GM18505 (cell line): ENCODE results near the gene MAN1A1.

Source experiments
- ATAC-seq: cut with Tn5 transposase; IDR thresholded peaks from one replicate; pipeline ENCODE4 v1.9.1; 2021; ENCODE audit not compliant: unreplicated experiment
- POLR2A ChIP-seq: IDR thresholded peaks from 4 replicates; pipeline ENCODE4 v1.6.1; 2011; ENCODE audit warnings: borderline replicate concordance; ENCODE audit not compliant: insufficient read depth, insufficient read length; ENCODE audit errors: extremely low read depth

Gene MAN1A1

DNA sequence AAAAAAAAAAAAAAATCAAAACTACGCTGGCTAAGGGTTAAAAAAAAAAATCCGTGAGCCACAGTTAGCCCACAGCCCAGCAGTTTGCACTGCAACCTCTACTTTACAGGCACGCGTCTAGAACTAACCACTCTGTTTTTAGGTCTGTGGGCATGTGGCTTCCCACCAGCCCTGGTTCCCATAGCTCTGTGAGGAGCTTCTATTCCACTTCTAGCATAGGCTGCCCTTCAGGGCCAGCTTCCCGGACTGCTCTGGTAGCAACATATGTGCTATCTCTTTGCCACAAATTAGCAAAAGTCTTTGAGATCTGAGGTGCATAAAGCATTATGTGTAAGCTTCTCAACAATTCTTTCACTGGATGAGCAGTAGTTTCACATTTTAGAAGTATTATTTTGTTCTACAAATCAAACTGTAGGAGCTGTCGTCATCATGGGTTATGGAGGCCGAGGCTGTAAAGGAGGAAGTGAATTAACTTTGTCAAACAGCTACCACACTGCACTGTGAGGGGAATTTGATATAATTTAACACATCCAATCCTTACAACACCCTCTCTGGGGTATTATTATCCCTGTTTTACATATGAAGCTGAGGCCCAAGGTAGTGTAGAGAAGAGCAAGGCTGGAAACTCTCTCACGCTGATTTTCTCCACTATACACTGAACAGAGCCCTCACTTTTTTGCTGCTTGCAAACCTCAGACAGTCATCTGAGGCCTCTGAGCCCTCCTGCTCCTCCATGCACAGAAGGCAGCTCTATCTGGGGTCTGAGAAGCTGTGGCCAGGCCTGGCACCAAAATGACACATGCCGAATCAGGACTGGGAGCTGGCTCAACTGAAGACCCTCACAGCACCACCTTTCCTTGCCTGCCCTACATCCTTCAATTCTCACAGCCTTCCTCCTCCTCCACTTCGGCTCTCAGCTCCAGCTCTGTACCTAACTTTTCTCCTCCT, 35.4 kb downstream of the MAN1A1 start:
- peak; percentile 70 for ATAC-seq
- TF ChIP-seq POLR2A: peak; percentile 34

DNA sequence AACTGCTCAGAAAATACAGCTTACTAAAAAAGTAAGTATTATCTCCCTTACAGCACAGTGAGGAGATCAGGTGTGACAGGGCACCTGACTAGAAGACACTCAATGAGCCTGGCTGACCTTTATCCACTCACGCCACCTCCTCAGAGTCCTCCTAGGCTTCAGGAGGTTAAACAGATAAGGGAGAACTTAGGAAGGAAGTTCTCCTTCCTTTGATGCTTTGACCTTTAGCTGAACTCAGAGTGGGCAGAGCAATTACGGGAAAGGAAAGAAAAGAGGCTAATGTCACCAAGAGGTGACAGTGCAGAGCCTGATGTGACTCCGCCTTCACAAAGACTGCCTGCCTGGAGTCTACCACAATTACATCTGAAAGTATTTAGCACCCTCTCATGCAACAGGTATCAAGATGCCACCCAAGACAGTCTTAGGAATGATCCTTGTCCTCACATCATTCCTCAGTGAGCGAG, 36.7 kb downstream of the MAN1A1 start:
- peak; percentile 33 for ATAC-seq
- no peak for TF ChIP-seq POLR2A

DNA sequence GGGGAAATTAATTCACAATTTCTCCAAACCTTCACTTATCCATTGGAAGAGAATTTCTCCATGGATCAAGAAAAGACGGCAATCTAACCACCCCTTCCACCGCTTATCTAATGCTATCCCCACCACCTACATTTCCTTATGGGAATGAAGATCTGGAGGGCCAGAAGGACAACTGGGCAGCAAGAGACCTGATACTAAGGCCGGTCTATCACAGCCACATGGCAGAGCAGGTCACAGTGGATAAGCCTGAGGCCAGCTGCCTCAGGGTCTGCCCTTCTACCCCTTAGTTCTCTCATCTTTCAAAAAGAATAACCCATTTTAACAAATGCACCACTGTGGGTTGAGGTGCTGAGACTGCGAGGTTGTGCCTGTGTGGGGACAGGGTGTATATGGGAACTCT, 37.1 kb downstream of the MAN1A1 start:
- no peak for TF ChIP-seq POLR2A
- no peak for ATAC-seq

DNA sequence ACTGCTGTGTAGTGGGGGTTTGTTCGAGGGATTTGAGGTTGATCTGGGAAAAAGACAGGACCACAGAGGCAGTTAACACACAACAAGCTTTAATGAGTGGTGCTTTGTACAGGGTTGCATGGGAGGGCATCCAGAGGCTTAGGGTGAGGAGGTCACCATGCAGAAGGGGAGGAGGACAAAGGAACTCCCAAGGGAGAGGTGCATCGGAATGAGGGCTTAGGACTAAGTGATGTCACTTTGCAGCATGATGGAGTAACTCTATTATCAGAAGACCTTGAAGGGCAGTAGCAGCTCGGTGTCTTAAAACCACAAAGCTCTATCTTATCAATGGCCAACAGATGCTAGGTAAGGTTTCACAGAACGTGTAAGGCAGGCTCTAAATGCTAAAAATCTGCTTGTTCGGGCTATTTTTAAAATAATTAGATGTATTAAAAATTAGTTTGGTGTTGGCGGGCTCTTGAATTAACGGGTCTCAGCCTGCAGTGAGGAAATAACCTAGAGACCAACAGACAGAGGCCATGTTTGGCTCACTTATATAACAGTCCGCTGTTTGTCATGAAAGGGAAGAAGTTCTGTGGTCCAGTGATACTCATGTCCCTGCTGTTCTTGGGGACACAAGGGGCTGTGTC, 37.9 kb downstream of the MAN1A1 start:
- no peak for TF ChIP-seq POLR2A
- no peak for ATAC-seq

DNA sequence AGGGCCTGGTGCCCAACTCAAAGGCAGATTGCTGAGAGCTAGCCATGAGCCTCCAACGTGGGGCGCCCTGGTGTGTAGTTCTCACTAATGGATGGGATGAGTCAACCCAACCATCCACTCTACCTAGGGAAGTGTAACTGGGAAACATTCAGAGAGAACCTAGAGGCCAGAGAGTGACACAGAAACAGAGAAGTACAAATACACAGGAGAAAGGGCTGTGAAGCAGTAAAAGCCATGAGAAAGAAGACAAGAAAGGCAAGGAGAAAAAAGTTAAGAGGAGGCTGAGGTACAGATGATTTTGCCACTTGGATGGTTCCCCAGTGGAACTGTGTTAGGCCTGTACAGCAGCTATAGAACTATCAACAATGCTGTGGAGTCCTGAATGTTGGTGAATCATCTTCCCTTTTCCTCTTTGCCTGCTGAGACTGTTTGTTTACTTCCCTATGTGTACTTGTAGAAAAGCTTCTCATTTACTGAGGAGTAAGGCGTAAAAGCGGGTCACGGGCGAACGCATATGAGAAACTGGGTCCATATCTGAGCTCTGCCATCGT, 39.0 kb downstream of the MAN1A1 start:
- no peak for TF ChIP-seq POLR2A
- ATAC-seq: no peak

DNA sequence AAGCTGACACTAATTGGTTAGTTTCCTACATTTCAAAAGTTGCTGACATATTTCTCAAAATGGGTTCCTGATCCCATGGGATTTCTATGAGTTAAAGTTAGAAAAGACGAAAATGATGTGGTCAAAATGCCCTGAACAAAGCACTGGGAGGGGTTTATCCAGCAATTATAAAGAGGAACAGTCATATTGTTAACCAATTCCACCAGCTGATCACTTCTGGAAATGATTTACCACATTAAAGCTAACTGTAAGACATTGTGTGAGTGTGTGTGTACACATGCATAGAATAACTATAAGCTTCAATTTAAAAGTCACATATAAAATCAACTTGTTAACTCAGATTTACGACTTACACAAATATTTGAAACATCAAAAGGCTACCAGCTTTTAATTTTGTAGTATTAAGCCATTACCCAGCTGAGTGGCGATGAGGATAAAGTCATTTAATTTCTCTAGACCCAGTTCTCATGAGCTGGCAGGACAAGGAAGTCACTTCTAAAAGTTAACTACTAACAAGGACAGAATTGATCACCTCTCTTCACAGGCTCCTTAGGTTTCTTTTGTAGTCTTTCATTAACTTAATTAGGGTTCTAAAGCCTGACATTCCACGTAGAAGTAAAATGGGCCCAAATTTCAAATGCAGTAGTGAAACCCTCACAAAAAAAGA, 40.4 kb downstream of the MAN1A1 start:
- ATAC-seq: no peak

DNA sequence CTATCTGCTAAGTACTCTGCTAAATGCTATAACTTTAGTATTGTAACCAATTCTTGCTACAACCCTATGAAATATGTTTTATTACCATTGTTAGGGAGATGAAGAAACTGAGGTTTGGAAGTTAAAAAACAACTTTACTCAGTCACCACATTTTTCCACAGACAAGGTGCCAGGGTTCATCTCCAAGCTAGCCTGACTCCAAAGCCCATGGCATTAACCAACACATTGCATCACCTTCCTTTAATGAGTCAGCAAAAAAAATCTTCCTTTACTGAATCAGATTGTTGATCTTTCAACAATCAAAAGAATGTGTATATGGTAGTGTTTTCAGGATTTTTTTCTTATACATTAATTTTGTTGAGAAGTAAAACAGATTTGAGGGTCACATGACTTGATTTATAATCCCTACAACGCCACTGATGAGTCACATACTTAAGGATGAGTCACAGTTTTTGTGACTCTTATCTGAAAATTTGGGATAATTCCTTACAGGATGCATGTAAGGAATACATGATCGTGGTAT, 41.5 kb downstream of the MAN1A1 start:
- TF ChIP-seq POLR2A: no peak
- no peak for ATAC-seq

More for the DNA sequence above, 40.4 kb downstream of the MAN1A1 start:
- no peak for TF ChIP-seq POLR2A

DNA sequence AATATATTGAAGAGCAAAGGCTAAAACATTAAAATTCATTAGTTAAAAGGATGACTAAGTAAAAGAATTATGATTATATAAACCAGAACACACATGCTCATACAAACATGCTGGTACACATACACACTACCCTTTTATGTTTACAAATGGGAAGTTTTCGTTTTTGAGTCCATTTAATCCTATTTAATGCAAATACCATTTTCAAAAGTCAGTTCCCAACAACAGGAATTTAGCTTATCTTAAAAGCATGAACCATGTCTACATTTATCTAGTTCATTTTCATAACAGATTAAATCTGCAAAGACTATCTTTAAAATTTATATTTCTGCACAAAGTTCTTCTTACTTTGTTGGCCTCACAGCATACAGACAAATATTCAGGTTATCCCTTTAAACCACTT, 42.5 kb downstream of the MAN1A1 start:
- no peak for TF ChIP-seq POLR2A
- ATAC-seq: no peak

DNA sequence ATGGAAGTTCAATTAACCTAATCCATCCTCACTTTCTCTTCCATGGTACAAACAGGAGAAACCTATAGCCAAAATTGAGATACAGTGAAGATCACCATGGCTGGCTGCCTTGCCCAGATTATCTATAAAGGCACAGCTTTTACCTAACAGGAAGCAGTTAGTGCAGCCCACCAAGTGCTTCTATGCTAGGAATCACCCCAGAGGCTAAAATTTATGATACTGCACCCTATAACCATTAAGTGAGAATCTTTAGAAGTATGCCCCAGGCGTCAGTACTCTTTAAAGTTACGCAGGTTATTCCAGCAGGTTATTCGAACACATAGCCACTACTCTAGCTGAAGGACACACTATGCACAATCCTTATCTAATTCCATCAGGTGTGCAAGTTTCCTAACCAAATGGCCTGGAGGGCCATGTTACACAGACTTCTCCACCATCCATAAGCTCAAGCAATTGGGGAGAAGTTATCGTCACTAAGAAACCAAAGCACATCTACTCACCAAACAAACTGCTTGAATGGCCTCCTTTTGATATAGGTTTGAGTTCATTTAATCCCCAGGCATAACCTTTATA, 43.1 kb downstream of the MAN1A1 start:
- ATAC-seq: no peak
- TF ChIP-seq POLR2A: no peak

DNA sequence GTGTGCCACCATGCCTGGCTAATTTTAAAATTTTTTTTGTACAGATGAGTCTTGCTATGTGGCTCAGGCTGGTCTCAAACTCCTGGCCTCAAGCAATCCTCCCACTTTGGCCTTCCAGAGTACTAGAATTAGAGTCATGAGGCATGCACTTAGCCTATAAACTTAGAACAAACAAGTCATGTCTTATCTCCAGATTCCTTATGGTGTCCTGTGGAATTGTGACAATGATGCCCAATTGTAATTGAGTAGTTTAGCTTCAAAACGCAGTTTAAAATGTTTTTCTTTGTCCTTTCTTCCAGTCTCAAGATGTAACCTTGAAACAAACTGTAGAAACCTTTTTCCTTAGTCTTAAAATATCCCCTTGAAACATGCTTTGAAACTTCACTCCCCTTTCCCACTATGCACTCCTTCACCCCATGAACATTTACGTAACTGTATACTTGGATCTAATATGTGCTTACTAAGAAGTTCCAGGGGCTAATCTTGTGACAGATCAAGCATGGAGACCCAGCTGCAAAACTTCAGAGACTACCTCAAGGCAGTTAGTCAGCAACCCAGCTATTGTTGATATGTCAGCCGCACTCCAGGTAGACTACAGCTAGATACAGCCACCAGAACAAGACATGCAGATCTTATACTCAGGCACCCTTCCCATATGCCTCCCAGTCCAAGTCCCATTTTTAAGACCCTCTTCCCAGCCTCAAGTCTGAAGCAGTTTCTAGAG, 46.2 kb downstream of the MAN1A1 start:
- no peak for TF ChIP-seq POLR2A
- ATAC-seq: no peak

DNA sequence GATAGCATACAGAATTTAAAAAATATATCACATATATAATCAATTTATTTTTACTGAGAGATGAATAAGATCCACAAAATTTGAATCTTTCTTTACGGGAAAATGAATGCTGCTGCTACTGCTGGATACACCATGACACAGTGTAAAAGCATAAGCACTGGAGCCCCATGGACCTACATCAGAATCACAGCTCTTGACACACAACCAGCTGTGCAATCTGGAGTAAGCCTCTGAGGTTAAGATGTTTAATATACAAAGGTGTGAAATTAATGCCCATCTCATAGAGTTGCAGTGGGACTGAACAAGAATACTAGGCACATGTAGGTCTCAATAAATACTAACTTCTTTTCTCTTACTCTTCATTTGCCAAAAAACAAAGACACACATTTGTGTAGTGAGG, 48.1 kb downstream of the MAN1A1 start:
- no peak for TF ChIP-seq POLR2A
- ATAC-seq: no peak

DNA sequence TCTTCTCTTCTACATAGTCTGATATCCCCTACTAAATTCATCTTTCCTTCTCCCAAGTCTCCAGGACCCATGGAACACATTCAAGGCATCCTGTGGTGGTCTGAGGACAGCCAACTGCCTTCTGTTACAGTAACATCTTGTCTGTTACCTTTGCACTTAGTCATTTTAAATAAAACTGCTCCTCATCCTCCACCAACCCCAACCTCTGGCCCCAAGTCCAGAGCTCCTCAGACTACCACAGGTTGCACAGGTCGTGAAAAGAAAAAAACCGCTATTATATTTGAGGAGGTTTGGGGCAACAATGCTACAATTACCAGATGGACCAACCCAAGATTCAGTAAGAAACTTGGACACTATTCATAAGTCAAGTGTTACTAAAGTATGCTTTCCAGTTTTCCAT, 49.9 kb downstream of the MAN1A1 start:
- no peak for ATAC-seq

DNA sequence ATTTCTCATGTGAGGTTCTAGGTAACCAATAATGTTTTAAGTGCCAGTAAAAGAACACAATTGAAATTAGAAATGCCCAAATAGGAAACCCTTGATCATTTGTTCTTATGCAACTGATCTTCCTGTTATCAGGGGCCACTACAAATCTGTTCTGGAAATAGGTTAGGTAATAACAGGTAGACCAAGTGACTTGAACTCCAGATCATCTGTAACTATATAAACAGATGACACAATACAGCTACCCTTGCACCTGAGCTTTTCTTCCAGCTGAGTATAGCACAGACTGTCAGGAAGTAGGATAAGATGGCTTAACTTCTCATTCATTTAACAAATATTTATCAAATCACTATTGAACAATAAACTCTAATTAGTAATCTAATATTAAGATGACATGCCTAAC, 52.5 kb downstream of the MAN1A1 start:
- ATAC-seq: no peak

More for the DNA sequence above, 49.9 kb downstream of the MAN1A1 start:
- no peak for TF ChIP-seq POLR2A

More for the DNA sequence above, 52.5 kb downstream of the MAN1A1 start:
- TF ChIP-seq POLR2A: no peak
